Measurements from ENCODE around the gene CMC2.

DNA sequence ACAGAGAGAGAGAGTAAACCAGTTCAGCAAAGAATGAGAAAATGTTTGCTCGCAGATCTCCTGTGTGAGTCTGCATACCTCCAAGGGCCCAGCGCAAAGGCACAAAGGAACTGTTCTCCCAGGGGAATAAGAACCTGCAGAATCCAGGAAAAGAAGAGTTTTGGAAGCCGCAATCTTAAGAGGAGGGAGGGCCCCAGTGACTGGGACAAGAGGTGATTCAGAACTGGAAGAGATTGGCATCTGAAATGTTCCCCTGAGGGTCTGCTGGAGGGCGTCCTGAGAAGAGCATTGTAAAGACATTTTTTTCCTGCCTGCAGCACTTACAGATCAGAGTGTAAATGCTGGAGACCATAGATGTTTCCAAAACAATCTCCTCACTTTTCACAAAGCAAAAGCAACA lies 35.0 kb upstream of the CMC2 start:
- TF ChIP-seq POLR2A (IDR thresholded peaks at IDR 0.05; ENCODE audit: low read length), result no peak
- TF ChIP-seq GATA1 (IDR thresholded peaks at IDR 0.05; ENCODE audit: low read depth, low read length), result no peak
